ENCODE results near the gene CAMSAP1.

The CAMSAP1 gene

DNA sequence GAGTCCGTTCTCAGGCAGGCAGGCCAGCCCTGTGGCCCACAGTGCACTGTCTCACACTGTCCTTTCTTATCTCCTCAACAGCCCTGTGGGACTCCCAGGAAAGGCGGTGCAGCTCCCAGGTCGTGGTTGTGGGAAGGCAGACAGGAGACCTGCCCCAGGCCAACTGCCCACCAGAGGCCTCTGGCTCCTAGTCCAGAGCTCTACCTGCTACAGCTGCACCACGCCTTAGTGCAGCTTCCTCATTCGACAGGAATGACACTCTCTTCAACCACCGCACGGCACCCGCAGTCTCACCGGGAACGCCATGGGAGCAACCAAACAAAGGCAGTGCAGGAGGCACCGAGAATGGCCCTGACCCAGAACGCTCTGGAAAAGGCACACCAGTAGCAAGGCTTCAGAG lies 25.3 kb downstream of the CAMSAP1 start:
- DNase-seq, result no peak
- peaks cover 53 to 60% of the 10 kb centered on the region in 2 donors for H3K4me1 Mint-ChIP-seq (ENCODE audit: low read depth in 2 of 2)

DNA sequence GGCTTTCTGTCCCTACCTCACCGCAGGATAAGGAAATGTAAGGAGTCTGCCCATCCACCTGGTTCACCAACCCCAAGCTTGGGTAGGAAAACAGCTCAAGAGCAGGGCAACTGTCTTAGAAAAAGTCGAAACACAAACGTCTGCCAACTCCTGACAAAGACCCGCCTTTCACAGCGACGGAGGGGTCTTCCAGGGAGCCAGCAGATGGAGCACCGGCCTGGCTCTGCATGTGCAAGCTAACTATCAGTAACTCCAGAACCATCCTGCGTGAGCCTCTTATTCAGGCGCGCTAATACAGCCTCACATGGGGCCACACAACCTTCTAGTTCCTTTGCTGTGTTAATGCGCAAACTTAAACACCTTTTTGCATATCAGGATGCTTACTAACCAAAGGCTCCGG lies 26.9 kb downstream of the CAMSAP1 start:
- no peak overlapping the region for H3K27ac Mint-ChIP-seq
- DNase-seq (no peak), ATAC-seq (replicated peaks) (no peak)
- peaks cover 45 to 52% of the 10 kb centered on the region in 2 donors for H3K4me1 Mint-ChIP-seq (ENCODE audit: low read depth in 2 of 2)
- H3K4me3 Mint-ChIP-seq, result no peak overlapping the region
- no peaks in the 10 kb centered on the region for H3K9me3 Mint-ChIP-seq
- H3K27me3 Mint-ChIP-seq, result no peaks in the 10 kb centered on the region
- peaks cover 8% of the 10 kb centered on the region for H3K36me3 Mint-ChIP-seq (ENCODE audit: insufficient read depth)

More for the DNA sequence above, 25.3 kb downstream of the CAMSAP1 start:
- ATAC-seq (replicated peaks), result no peak
- Mint-ChIP-seq H3K9me3 (no peaks in the 10 kb centered on the region), H3K4me3 (no peak overlapping the region), H3K36me3 (ENCODE audit: insufficient read depth) (peaks cover 14% of the 10 kb centered on the region), H3K27ac (no peak overlapping the region), H3K27me3 (no peaks in the 10 kb centered on the region)

DNA sequence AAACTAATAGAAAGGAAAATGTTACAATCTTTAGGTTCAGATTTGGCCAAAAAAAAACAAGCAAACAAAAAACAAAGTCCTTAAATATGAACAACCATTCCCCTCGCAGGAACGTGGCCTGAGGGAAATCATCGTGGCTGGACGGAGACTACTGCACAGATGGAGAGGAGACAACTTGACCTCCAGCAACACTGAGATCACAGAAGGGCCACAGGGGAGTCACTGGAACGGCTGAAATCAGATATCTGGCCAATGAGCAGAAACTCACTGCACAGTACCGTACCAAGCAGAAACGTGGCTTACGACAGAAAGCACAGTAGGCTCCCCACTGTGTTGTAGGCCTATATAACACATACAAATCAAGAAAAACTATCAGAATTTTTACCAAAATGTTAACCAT lies 27.7 kb downstream of the CAMSAP1 start:
- peak overlapping the region in 1 of 2 donors; percentile 24 for H3K27ac Mint-ChIP-seq
- H3K36me3 Mint-ChIP-seq (ENCODE audit: insufficient read depth), result peaks cover 8% of the 10 kb centered on the region
- H3K27me3 Mint-ChIP-seq, result no peaks in the 10 kb centered on the region
- H3K4me3 Mint-ChIP-seq, result no peak overlapping the region
- ATAC-seq (replicated peaks), result no peak
- peaks cover 41 to 46% of the 10 kb centered on the region in 2 donors for H3K4me1 Mint-ChIP-seq (ENCODE audit: low read depth in 2 of 2)
- DNase-seq, result no peak
- no peaks in the 10 kb centered on the region for H3K9me3 Mint-ChIP-seq

DNA sequence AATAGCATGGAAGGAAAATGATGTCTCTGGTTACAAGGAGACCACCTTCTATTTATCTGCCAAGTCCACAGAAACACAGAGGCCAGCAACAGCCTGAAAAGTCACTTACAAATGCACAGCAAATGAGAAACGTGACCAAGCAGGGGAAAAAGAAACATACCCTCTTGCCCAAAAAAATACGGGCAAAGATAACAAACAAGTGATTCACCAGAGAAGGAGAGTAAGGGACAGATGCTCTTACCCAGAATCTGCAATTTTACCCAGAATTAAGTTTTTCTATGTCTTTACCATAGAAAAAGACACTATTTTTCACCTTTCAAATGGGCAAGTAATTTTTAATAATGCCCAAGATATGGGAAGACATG lies 28.1 kb downstream of the CAMSAP1 start:
- DNase-seq, result no peak
- Mint-ChIP-seq H3K36me3 (ENCODE audit: insufficient read depth) (peaks cover 8% of the 10 kb centered on the region), H3K27ac (peak overlapping the region in 1 of 2 donors; percentile 24), H3K27me3 (no peaks in the 10 kb centered on the region), H3K4me3 (no peak overlapping the region), H3K4me1 (ENCODE audit: low read depth in 2 of 2) (peaks cover 37 to 42% of the 10 kb centered on the region in 2 donors), H3K9me3 (no peaks in the 10 kb centered on the region)
- ATAC-seq (replicated peaks), result no peak

DNA sequence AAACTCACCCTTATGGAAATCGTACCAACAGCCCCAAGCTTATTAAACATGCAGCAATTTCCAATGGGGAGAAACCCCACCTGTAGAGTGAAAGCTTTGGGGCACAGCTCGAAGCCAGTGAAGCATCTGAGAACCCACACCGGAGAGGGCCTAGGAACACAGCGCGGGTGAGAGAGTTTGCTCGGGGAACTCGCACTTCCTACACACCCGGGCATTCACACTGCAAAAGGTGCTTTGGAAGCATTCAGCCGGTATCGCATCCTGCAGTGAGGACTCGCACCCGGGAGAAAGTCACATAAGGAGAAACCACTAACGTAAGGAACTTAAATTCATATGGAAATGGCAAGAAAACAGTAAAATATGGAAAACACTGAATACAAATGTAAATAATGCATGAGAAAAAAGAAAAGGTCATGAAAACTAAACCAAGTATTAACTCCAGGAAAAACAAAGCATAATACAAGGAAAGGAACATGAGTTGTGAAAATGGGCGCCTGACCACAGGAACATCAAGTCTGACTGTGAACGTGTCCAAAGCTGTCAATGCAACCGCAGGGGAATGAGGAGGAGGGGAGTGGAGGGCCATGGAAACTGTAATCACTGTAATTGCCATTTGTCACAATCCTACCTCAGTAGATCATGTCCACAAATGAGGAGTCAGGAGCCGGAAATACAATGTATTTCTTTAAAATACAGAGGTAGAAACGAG lies 28.7 kb downstream of the CAMSAP1 start:
- H3K36me3 Mint-ChIP-seq (ENCODE audit: insufficient read depth), result peaks cover 8% of the 10 kb centered on the region
- H3K4me3 Mint-ChIP-seq, result no peak overlapping the region
- H3K9me3 Mint-ChIP-seq, result no peaks in the 10 kb centered on the region
- H3K27ac Mint-ChIP-seq, result peak overlapping the region in 1 of 2 donors; percentile 24
- ATAC-seq (replicated peaks) (no peak), DNase-seq (no peak)
- H3K4me1 Mint-ChIP-seq (ENCODE audit: low read depth in 2 of 2), result peaks cover 32 to 38% of the 10 kb centered on the region in 2 donors
- H3K27me3 Mint-ChIP-seq, result no peaks in the 10 kb centered on the region

DNA sequence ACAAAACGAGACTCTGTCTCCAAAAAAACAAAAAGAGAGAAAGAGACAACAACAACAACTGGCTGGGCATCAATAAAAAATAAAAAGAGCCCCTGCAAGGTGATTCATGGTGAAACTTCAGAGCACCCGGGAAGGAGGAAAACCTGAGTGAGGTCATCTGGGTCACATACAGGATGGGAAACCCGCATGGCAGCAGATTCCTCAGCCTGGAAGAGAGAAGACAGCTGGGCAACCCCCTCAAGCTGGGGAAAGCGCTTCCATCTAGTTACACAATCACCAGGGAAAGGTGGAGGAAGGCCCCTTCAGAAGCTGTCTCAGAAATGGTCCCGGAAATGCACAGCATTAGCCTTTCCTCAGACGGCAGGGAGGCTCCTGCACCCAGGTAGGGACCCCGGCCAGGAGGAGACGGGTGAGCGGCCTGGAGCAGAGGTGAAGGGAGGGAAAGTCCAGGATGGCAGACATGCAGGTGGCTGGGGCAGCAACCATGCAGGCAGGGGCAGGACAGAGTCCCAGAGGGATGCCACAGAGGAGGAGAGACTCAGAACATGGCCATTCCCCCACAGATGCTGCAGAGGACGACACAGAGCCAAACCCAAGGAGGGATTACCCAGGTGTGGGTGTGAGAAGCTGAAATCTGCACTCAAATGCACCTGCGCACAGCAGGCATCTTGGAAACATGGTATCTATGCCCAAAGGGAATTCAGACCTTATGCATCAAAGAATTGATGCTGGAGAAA lies 29.4 kb downstream of the CAMSAP1 start:
- no peaks in the 10 kb centered on the region for H3K27me3 Mint-ChIP-seq
- H3K36me3 Mint-ChIP-seq (ENCODE audit: insufficient read depth), result peaks cover 8% of the 10 kb centered on the region
- no peaks in the 10 kb centered on the region for H3K9me3 Mint-ChIP-seq
- no peak for DNase-seq
- peaks cover 26 to 34% of the 10 kb centered on the region in 2 donors for H3K4me1 Mint-ChIP-seq (ENCODE audit: low read depth in 2 of 2)
- H3K4me3 Mint-ChIP-seq, result no peak overlapping the region
- ATAC-seq (replicated peaks), result no peak
- H3K27ac Mint-ChIP-seq, result peak overlapping the region in 1 of 2 donors; percentile 8

DNA sequence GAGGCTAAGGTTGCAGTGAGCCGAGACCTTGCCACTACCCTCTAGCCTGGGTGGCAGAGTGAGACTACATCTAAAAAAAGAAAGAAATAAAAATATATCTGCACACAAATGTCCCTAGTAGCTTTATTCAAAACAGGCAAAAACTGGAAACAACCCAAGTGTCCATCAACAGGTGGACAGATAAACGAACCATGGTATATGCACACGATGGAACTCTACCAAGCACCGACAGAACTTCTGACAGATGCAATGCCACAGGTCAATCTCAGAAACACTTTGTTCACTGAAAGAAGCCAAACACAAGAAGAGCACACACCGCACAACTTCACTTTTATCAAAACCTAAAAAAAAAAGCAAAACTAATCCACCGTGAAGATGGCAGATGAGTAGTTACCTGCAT lies 30.4 kb downstream of the CAMSAP1 start:
- H3K27me3 Mint-ChIP-seq, result no peaks in the 10 kb centered on the region
- H3K4me1 Mint-ChIP-seq (ENCODE audit: low read depth in 2 of 2), result peaks cover 23 to 38% of the 10 kb centered on the region in 2 donors
- no peak overlapping the region for H3K4me3 Mint-ChIP-seq
- DNase-seq, result no peak
- peaks cover 4% of the 10 kb centered on the region for H3K36me3 Mint-ChIP-seq (ENCODE audit: insufficient read depth)
- H3K9me3 Mint-ChIP-seq, result no peaks in the 10 kb centered on the region
- H3K27ac Mint-ChIP-seq, result no peak overlapping the region
- ATAC-seq (replicated peaks), result no peak

DNA sequence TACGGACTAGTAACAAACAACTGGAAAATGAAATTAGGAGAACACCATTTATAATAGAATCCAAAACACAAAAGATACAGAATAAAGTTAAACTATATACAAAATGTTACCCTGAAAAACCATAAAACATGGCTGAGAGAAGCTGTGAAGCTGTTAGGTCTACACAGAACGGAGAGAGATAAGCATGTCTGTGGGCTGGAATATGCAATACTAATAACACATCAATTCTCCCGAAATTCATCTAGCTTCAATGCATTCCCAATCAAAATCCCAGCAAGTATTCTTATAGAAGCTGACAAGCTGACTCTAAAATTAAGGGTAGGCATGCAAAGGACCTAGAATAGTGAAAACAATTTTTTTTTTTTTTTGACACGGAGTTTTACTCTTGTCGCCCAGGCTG lies 32.5 kb downstream of the CAMSAP1 start:
- no peak overlapping the region for H3K27ac Mint-ChIP-seq
- peaks cover 4% of the 10 kb centered on the region for H3K36me3 Mint-ChIP-seq (ENCODE audit: insufficient read depth)
- H3K9me3 Mint-ChIP-seq, result no peaks in the 10 kb centered on the region
- no peak for ATAC-seq (replicated peaks)
- no peak for DNase-seq
- H3K4me3 Mint-ChIP-seq, result no peak overlapping the region
- H3K27me3 Mint-ChIP-seq, result no peaks in the 10 kb centered on the region
- peaks cover 23 to 38% of the 10 kb centered on the region in 2 donors for H3K4me1 Mint-ChIP-seq (ENCODE audit: low read depth in 2 of 2)

DNA sequence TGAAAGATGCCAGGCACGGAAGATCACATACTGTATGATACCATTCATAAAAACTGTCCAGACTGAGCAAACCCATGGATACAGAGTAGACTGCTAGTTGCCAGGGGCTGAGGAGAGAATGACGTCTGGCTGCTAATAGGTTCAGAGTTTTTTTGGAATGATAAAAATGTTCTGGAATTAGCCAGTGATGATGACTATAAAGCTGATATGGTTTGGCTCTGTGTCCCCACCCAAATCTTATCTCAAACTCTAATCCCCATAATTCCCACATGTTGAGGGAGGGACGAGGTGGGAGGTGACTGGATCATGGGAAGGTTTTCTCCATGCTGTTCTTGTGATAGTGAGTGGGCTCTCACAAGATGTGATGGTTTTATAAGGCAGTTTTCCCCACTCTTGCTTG lies 37.4 kb downstream of the CAMSAP1 start:
- Mint-ChIP-seq H3K36me3 (ENCODE audit: insufficient read depth) (no peaks in the 10 kb centered on the region), H3K27ac (no peak overlapping the region), H3K4me1 (ENCODE audit: low read depth in 2 of 2) (peaks cover 12 to 29% of the 10 kb centered on the region in 2 donors), H3K27me3 (no peaks in the 10 kb centered on the region), H3K9me3 (no peaks in the 10 kb centered on the region), H3K4me3 (no peak overlapping the region)
- DNase-seq, result no peak
- ATAC-seq (replicated peaks), result no peak

DNA sequence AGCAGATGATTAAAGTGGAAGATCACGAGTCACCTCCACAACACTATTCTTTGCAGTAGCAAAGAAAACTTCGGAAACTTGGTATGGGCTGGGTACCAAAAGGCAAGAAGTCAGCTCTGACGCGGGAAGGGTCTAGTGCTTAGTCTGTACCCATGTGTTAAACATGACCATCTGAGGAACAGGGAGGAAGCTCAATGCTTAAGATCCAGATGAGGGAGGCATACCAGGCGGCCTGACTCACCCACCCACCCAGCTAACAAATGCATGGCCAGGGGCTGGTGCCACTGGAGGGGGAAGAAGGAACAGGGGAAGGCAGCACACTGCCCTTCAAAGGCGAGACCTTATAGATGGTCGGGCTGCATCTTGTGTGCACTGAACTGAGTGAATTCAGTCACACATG lies 41.8 kb downstream of the CAMSAP1 start:
- no peak for ATAC-seq (replicated peaks)
- Mint-ChIP-seq H3K27me3 (no peaks in the 10 kb centered on the region), H3K36me3 (ENCODE audit: insufficient read depth) (no peaks in the 10 kb centered on the region), H3K27ac (no peak overlapping the region), H3K9me3 (no peaks in the 10 kb centered on the region), H3K4me3 (no peak overlapping the region), H3K4me1 (ENCODE audit: low read depth in 2 of 2) (peaks cover 16 to 39% of the 10 kb centered on the region in 2 donors)
- no peak for DNase-seq

DNA sequence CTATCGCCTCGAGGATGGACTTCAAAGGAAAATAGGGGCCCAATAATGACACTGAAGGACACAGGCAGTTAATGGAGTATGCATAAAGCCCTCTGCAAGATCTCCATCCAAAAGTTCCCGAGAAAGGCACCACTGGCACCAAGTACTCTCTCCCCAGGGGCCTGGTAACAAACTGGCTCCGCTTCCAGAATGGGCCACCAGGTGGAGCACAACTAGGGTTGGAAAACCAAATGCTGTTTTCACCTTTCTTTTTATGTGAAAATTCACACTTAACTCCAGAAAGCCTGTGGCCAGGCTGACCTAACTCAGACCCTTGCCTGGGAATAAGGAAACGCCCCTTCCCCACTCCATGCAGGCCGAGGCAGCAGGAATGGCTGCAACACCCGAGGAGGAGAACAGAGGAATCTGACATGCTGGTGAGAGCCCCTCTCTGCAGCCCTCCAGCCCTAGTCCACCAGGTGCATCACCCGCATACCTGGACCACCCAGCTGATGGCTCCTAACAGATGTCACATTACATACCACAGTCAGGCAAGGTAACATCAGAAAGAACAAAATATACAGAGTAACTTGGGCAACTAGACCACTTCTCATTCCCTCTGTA lies 42.8 kb downstream of the CAMSAP1 start:
- H3K27me3 Mint-ChIP-seq, result no peaks in the 10 kb centered on the region
- no peak overlapping the region for H3K4me3 Mint-ChIP-seq
- H3K27ac Mint-ChIP-seq, result peak overlapping the region in 1 of 2 donors; percentile 49
- peaks cover 14 to 38% of the 10 kb centered on the region in 2 donors for H3K4me1 Mint-ChIP-seq (ENCODE audit: low read depth in 2 of 2)
- H3K9me3 Mint-ChIP-seq, result no peaks in the 10 kb centered on the region
- peaks cover under 1% of the 10 kb centered on the region for H3K36me3 Mint-ChIP-seq (ENCODE audit: insufficient read depth)
- DNase-seq (peak; percentile 60 to 70 (median 62)), ATAC-seq (replicated peaks) (peak; percentile 43)

DNA sequence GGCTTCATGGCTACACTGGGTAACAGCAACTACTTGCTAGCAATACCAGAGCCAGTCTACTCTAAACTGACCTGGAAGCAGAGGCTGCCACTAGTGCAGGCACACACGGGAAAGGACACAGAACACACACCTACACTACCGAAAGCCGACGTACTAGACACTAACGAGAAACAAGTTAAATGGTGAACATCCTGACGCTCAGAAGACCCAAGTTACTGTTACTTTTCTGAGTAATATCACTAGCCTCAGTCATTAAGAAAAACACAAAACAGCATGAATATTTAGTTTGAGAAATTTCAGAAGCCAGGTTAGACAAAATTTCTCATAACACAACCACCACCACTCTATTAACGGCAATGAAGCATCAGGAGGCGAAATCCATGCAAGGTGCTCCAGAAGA lies 44.5 kb downstream of the CAMSAP1 start:
- H3K4me3 Mint-ChIP-seq, result no peak overlapping the region
- no peaks in the 10 kb centered on the region for H3K27me3 Mint-ChIP-seq
- H3K9me3 Mint-ChIP-seq, result no peaks in the 10 kb centered on the region
- H3K27ac Mint-ChIP-seq, result no peak overlapping the region
- ATAC-seq (replicated peaks), result no peak
- peaks cover 14 to 40% of the 10 kb centered on the region in 2 donors for H3K4me1 Mint-ChIP-seq (ENCODE audit: low read depth in 2 of 2)
- H3K36me3 Mint-ChIP-seq (ENCODE audit: insufficient read depth), result peaks cover 4% of the 10 kb centered on the region
- DNase-seq, result no peak

DNA sequence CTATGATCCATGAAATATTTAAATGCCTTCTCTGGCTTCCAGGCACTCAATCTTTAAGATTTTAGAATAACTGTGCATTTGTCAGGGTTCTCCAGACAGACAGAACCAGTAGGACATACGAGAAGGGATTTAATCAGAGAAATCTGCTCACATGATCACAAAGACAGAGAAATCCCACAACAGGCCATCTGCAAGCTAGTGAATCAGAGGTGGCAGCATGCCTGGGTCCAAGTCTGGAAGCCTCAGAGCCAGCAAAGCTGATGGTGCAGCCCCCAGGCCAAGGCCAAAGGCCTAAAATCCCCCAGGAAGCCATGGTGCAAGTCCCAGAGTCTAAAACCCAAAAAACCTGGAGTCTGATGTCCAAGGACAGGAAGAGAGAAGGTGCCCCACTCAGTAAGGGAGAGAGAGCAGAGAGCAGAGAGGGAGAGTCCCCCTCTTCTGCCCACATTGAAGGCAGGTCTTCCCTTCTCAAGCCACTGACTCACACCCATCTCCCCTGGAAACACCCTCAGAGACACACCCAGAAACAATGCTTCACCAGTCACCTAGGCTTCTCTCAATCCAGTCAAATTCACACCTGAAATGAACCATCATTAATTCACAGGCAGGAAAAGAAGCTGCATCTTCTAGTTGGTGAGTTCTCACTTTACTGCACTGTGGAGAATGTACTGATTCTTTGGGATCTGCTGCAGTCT lies 48.7 kb downstream of the CAMSAP1 start:
- no peak for ATAC-seq (replicated peaks)
- no peaks in the 10 kb centered on the region for H3K27me3 Mint-ChIP-seq
- no peak overlapping the region for H3K4me3 Mint-ChIP-seq
- H3K4me1 Mint-ChIP-seq (ENCODE audit: low read depth in 2 of 2), result peaks cover 0 to 21% of the 10 kb centered on the region in 2 donors
- H3K9me3 Mint-ChIP-seq, result no peaks in the 10 kb centered on the region
- DNase-seq, result no peak
- H3K27ac Mint-ChIP-seq, result peak overlapping the region in 1 of 2 donors; percentile 58
- peaks cover 14% of the 10 kb centered on the region for H3K36me3 Mint-ChIP-seq (ENCODE audit: insufficient read depth)

Measured in effector memory CD8-positive, alpha-beta T cell (primary cell).